Body of pancreas (tissue), 4 donors: Measurements from ENCODE around the gene GPR107. TPM values are rescaled to one million over a fixed set of nuclear protein-coding genes. Genes with fewer than 3 reads are reported as not detected.
"Not testable (repeated sequence)": the region's sequence is repeated elsewhere in the genome, so short reads cannot be mapped to it uniquely, and the experiment has no call there.

Source experiments
- ATAC-seq: fragments of 150-250 bp; one replicate; pipeline ENCODE4 v1.9.1; 2016
- DNase-seq, 4 donors: peaks; one replicate each; pipeline ENCODE4 v3.0.0-alpha.2; 2019
- H3K27ac ChIP-seq, 4 donors: fragments of 200-600 bp; sonication (generic); 1 replicate in 3 of 4; 2 replicates in 1 of 4; pipeline versions ENCODE4 v1.5.1 to v1.6.1; 2016 to 2019; ENCODE audit warnings: mild to moderate bottlenecking in 1 of 4, mixed read lengths in 1 of 4, moderate library complexity in 1 of 4
- H3K27me3 ChIP-seq, 2 donors: fragments of 200-600 bp; sonication (generic); one replicate each; pipeline ENCODE4 v1.6.0; 2016; ENCODE audit warnings: mild to moderate bottlenecking in 1 of 2
- H3K36me3 ChIP-seq, 2 donors: fragments of 200-600 bp; sonication (generic); replicated peaks in 1 of 2; 2 replicates each; pipeline ENCODE4 v1.5.1; 2016; ENCODE audit warnings: low read depth in 2 of 2; ENCODE audit not compliant: insufficient read depth in 1 of 2
- H3K4me1 ChIP-seq: fragments of 200-600 bp; sonication (generic); one replicate; pipeline ENCODE4 v1.6.0; 2016
- H3K4me3 ChIP-seq, 2 donors: fragments of 200-600 bp; sonication (generic); 1 replicate in 1 of 2; 2 replicates in 1 of 2; pipeline ENCODE4 v1.5.1; 2016 to 2019
- H3K9me3 ChIP-seq, 3 donors: fragments of 200-600 bp; sonication (generic); 1 replicate in 2 of 3; 2 replicates in 1 of 3; pipeline ENCODE4 v1.5.1; 2016
- POLR2A ChIP-seq, 3 donors: fragments of 450-650 bp; IDR thresholded peaks; one replicate each; pipeline ENCODE4 v1.6.1; 2016; ENCODE audit warnings: antibody characterized with exemption in 3 of 3, mild to moderate bottlenecking in 2 of 3
- WGBS, 2 donors: methylation state at CpG; one replicate each; pipeline ENCODE4 v1.1.5; 2017; 5-methylcytosine and 5-hydroxymethylcytosine counted together
- intact Hi-C: fragments of 100-400 bp; cut with DNase I; formaldehyde crosslinking; loops from one replicate; pipeline ENCODE4 v1.15.1; 2023
- total RNA-seq, 2 donors: library from RNA; depleted of rRNA; stranded (reverse); fragments of >200 nt; gene quantifications; one replicate each; pipeline ENCODE4 v1.1.0, GENCODE V29; 2016
- TF ChIP-seq, protein P1 (sequence below), 7 experiments: fragments of 450-650 bp in 4 of 7; fragments of 200-600 bp in 3 of 7; sonication (generic) in 3 of 7; IDR thresholded peaks; one replicate each; pipeline ENCODE4 v1.5.1; 2016 to 2019; ENCODE audit warnings: antibody characterized with exemption in 7 of 7

GPR107 gene
- 10 to 100 TPM in 1 of 2 donors, 1 to 10 TPM in 1; 9.6 to 11.4 TPM for total RNA-seq

GRCh38 chr9:130053504-130054324 is at the start of gene GPR107:
TSS of gene GPR107 (plus strand) at chr9:130053906. CDS start at chr9:130053933, 27 bp downstream.
- ATAC-seq, result peak; percentile 97
- H3K4me1 ChIP-seq, result peaks cover 19% of the 10 kb centered on the region
- WGBS, 2 donors, result 0% methylated on average over 7 to 63 of the region's 64 CpGs

DNA sequence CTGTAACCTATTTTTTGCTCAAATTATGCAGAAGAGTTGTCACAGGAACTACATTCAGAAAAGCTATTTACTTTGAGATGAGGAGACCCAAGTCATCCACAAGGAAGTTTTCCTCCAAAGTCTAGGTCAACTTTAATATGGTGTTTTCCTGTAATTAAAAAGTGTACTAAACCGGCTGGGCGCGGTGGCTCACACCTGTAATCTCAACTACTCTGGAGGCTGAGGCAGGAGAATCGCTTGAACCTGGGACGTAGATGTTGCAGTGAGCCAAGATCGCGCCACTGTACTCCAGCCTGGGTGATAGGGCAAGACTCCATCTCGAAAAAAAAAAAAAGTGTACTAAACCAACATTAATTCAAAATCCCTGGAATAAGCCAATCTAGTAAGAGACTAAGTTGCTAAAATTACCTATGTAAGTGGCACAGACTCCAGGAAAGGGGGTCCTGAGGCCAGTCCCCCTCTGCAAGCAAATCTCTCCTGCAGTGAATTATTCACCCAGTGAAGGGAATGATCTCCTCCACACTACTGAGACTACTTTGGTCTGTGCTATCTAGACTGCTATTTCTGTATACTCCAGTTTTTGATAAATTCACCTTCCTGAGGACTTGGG is 49.7 kb upstream of the GPR107 start:
- H3K9me3 ChIP-seq, result no peaks in the 10 kb centered on the region
- no peaks in the 10 kb centered on the region for H3K4me1 ChIP-seq
- no peak overlapping the region for H3K27ac ChIP-seq
- no peaks in the 10 kb centered on the region for H3K27me3 ChIP-seq
- intact Hi-C loops, result no loop called here
- 84% methylated on average over 8 of the region's 8 CpGs for WGBS, 2 donors
- ATAC-seq (no peak), DNase-seq (no peak)
- no peak for TF ChIP-seq POLR2A (IDR thresholded peaks at IDR 0.05)
- TF ChIP-seq, protein P1, sequence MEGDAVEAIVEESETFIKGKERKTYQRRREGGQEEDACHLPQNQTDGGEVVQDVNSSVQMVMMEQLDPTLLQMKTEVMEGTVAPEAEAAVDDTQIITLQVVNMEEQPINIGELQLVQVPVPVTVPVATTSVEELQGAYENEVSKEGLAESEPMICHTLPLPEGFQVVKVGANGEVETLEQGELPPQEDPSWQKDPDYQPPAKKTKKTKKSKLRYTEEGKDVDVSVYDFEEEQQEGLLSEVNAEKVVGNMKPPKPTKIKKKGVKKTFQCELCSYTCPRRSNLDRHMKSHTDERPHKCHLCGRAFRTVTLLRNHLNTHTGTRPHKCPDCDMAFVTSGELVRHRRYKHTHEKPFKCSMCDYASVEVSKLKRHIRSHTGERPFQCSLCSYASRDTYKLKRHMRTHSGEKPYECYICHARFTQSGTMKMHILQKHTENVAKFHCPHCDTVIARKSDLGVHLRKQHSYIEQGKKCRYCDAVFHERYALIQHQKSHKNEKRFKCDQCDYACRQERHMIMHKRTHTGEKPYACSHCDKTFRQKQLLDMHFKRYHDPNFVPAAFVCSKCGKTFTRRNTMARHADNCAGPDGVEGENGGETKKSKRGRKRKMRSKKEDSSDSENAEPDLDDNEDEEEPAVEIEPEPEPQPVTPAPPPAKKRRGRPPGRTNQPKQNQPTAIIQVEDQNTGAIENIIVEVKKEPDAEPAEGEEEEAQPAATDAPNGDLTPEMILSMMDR (IDR thresholded peaks at IDR 0.05), result no peak
- no peaks in the 10 kb centered on the region for H3K36me3 ChIP-seq
- no peak overlapping the region for H3K4me3 ChIP-seq

More at GRCh38 chr9:130053504-130054324, at the start of gene GPR107:
- no peaks in the 10 kb centered on the region for H3K36me3 ChIP-seq
- peak; percentile 72 to 75 (median 74) for DNase-seq
- peak within 1 kb of the TSS; percentile 99 for H3K4me3 ChIP-seq
- intact Hi-C loops, result no loop called here
- peak; percentile 47 to 87 (median 86) for TF ChIP-seq POLR2A (IDR thresholded peaks at IDR 0.05)
- TF ChIP-seq, protein P1 (IDR thresholded peaks at IDR 0.05), result no peak
- H3K27me3 ChIP-seq, result no peaks in the 10 kb centered on the region
- no peaks in the 10 kb centered on the region for H3K9me3 ChIP-seq
- peak within 1 kb of the TSS; percentile 74 to 86 (median 80) for H3K27ac ChIP-seq

DNA sequence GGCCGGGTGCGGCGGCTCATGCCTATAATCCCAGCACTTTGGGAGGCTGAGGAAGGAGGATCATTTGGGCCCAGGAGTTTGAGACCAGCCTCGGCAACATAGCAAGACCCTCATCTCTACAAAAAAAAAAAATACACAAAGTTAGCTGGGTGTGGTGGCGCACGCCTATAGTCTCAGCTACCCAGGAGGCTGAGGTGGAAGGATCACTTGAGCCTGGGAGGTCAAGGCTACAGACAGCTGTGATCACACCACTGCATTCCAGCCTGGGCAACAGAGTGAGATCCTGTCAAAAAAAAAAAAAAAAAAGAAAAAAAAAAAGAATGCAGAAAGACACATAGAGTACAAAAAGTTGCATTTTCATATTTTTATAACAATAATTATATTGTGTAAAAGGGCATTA is 46.8 kb upstream of the GPR107 start:
- H3K27ac ChIP-seq, intact Hi-C loops, H3K27me3 ChIP-seq, DNase-seq, H3K4me3 ChIP-seq, H3K36me3 ChIP-seq, H3K4me1 ChIP-seq, H3K9me3 ChIP-seq, ATAC-seq: not testable (repeated sequence)
- WGBS, 2 donors, result 91 to 95% methylated on average over 6 of the region's 6 CpGs

DNA sequence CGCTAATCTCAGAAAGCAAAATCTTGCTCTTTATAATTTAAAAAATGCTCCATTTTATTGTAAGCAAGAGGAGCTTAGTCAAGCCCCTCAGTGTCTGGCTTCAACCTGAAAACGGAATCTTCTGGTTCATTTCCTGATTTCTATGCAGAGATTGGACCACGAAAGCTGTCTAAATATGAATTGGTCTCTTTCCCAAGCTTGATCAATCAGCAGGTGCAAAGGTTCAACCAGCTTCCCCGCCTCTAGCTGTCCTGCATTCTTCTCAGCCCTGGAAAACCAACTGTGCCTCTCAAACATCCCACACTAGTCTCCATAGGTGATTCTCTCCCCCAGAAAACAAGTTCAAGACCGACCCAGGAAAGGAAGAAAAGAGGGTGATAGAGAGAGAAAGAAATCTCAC is 45.2 kb upstream of the GPR107 start:
- Histone ChIP-seq H3K36me3 (no peaks in the 10 kb centered on the region), H3K27ac (no peak overlapping the region), H3K9me3 (no peaks in the 10 kb centered on the region), H3K4me3 (no peak overlapping the region), H3K27me3 (no peaks in the 10 kb centered on the region), H3K4me1 (no peaks in the 10 kb centered on the region)
- TF ChIP-seq, protein P1 (IDR thresholded peaks at IDR 0.05), result no peak
- TF ChIP-seq POLR2A (IDR thresholded peaks at IDR 0.05), result no peak
- ATAC-seq (no peak), DNase-seq (no peak)
- intact Hi-C loops, result no loop called here
- 32 to 36% methylated on average over 5 of the region's 5 CpGs for WGBS, 2 donors

DNA sequence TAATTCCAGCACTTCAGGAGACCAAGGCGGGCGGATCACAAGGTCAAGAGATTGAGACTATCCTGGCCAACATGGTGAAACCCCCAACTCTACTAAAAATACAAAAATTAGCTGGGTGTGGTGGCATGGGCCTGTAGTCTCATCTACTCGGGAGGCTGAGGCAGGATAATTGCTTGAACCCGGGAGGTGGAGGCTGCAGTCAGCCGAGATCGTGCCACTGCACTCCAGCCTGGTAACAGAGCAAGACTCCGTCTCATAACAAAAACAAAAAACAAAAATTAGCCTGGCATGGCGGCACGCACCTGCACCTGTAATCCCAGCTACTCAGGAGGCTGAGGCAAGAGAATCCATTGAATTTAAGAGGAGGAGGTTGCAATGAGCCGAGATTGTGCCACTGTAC is 44.2 kb upstream of the GPR107 start:
- WGBS, 2 donors, result 92 to 95% methylated on average over 8 to 10 of the region's 10 CpGs
- H3K36me3 ChIP-seq, H3K4me1 ChIP-seq, DNase-seq, H3K9me3 ChIP-seq, intact Hi-C loops, H3K27ac ChIP-seq, ATAC-seq, H3K4me3 ChIP-seq, H3K27me3 ChIP-seq: not testable (repeated sequence)
